A549 (cell line): ENCODE measurements around the gene TMEM167B. TPM values are rescaled to one million over a fixed set of nuclear protein-coding genes. Genes with fewer than 3 reads are reported as not detected.
"Not testable (repeated sequence)": the region's sequence is repeated elsewhere in the genome, so short reads cannot be mapped to it uniquely, and the experiment has no call there.

Source experiments
- ATAC-seq, 2 experiments: fragments of 200-7000 bp in 1 of 2; fragments of >200 bp in 1 of 2; cut with Nextera tagmentation in 1 of 2; cut with Tn5 transposase in 1 of 2; 3 replicates each; pipeline versions ENCODE4 v1.8.0 to v1.9.1; 2018 to 2020; ENCODE audit warnings: mild to moderate bottlenecking in 1 of 2, moderate library complexity in 1 of 2
- CTCF ChIA-PET: fragments of 300-600 bp; sonication (Branson Sonifier 250); formaldehyde crosslinking; extraction: SDS; loops from one replicate; lab custom pipeline; 2021; ENCODE audit warnings: antibody characterized with exemption, inconsistent platforms; lab: Yijun Ruan, JAX
- POLR2A ChIA-PET: fragments of 350-600 bp; formaldehyde crosslinking; extraction: SDS; loops from one replicate; lab custom pipeline; 2021; ENCODE audit warnings: antibody characterized with exemption, inconsistent platforms; lab: Yijun Ruan, JAX
- DNase-seq, 2 experiments: peaks; one replicate each; pipeline versions ENCODE4 v3.0.0 to v3.0.0-alpha.2; 2011 to 2016; ENCODE audit warnings: low read depth in 1 of 2, low spot score in 1 of 2
- FAIRE-seq: peaks from 2 replicates; lab custom pipeline; 2011; peaks lifted over from hg19 to GRCh38; lab: Jason Lieb, UNC
- H3K27ac ChIP-seq, 2 experiments: fragments of >200 bp; sonication (Bioruptor Twin); formaldehyde crosslinking; 3 replicates each; pipeline ENCODE4 v1.5.1; 2016 to 2017
- H3K4me1 ChIP-seq: fragments of >200 bp; sonication (Bioruptor Twin); formaldehyde crosslinking; 3 replicates; pipeline ENCODE4 v1.6.1; 2016
- H3K4me2 ChIP-seq: fragments of >200 bp; sonication (Bioruptor Twin); formaldehyde crosslinking; 3 replicates; pipeline ENCODE4 v1.6.1; 2016
- H3K4me3 ChIP-seq: fragments of >200 bp; sonication (Bioruptor Twin); formaldehyde crosslinking; 3 replicates; pipeline ENCODE4 v1.5.1; 2016
- H3K9me3 ChIP-seq: fragments of >200 bp; sonication (Bioruptor Twin); formaldehyde crosslinking; 3 replicates; pipeline ENCODE4 v1.6.1; 2016
- MAZ ChIP-seq: fragments of 150-350 bp; IDR thresholded peaks from 2 replicates; pipeline ENCODE4 v1.6.1; 2014; ENCODE audit warnings: antibody characterized with exemption, low read depth, low read length, borderline replicate concordance
- RFX5 ChIP-seq: fragments of 450-650 bp; IDR thresholded peaks from 2 replicates; pipeline ENCODE4 v1.7.1; 2014; ENCODE audit warnings: antibody characterized with exemption, mild to moderate bottlenecking, moderate library complexity
- WGBS: methylation state at CpG from one replicate; pipeline ENCODE4 v1.1.6; 2017; ENCODE audit errors: missing lambda C conversion rate; 5-methylcytosine and 5-hydroxymethylcytosine counted together
- polyA plus RNA-seq, 4 experiments: library from polyadenylated mRNA; depleted of rRNA in 3 of 4; stranded (reverse); fragments of >200 nt; fragmentation: RNase III in 1 of 4; extraction: RNeasy Plus Mini Kit Qiagen cat#74134 plus additional on column Dnase treatment in 1 of 4; gene quantifications; 2 replicates in 3 of 4; 3 replicates in 1 of 4; pipeline ENCODE4 v1.2.3, GENCODE V29; 2011 to 2017
- small RNA-seq, 6 experiments: library from RNA; depleted of rRNA; stranded (forward); fragments of <200 nt; gene quantifications; one replicate each; pipeline ENCODE3, GENCODE V24; 2012

TMEM167B gene
- polyA plus RNA-seq, 2 of the 4 experiments (the other 2 are of a cell fraction) = 9.7 to 10.9 TPM

DNA sequence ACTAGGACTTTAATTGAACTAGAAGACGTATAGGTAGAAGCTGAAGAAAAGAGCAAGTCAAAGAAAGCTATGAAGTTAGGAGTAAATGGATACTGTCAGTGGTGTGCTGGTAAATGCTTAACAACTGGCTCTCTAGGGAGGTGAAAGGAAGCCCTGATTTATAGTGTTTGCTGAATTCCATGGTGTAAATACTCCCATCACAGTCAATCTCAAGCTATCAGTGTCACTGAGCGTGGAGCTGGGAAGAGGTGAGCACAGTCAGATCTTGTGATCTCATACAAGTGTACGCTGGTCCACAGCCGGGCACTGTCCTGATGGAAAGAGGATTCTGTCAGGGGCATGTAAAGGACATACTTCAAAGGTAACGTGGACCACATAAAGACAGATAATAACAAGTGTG, 51.7 kb downstream of the TMEM167B start (continued):
- TF ChIP-seq RFX5 (no peak), MAZ (no peak)

DNA sequence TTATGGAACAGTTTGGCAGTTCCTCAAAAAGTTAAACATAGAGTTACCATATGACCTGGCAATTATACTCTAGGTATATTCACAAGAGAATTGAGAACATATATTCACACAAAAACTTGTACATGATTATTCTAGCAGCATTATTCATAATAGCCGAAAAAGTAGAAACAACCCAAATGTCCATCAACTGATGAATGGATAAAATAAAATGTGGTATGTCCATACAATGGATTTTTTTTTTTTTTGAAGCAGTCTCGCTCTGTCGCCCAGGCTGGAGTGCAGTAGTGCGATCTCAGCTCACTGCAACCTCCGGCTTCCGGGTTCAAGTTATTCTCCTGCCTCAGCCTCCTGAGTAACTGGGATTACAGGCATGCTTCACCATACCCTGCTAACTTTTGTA, 52.2 kb downstream of the TMEM167B start:
- POLR2A ChIA-PET, H3K9me3 ChIP-seq, H3K4me2 ChIP-seq, H3K27ac ChIP-seq, CTCF ChIA-PET, FAIRE-seq, H3K4me1 ChIP-seq, H3K4me3 ChIP-seq, ATAC-seq, DNase-seq: not testable (repeated sequence)
- WGBS = 82% methylated on average over 6 of the region's 6 CpGs

Small RNA genes lying within 50 kb of the gene (small RNA-seq; reads per million reads assigned to genes)
- gene AL356488.2 = 0 to 3.9 (median 0) reads per million in 6 experiments

Other genes starting within 250 kb of the TMEM167B start
- gene AKNAD1, start 233.7 kb upstream of the TMEM167B start, polyA plus RNA-seq (2011; rRNA removed) = 0.56 and 1.1 TPM in 2 replicates
- 0.72 to 1.3 TPM (median 1.2 TPM) in 3 replicates for gene AKNAD1, start 233.7 kb upstream of the TMEM167B start, polyA plus RNA-seq (2017; fragmentation: RNase III; extraction: RNeasy Plus Mini Kit Qiagen cat#74134 plus additional on column Dnase treatment)
- gene GPSM2, start 213.8 kb upstream of the TMEM167B start, polyA plus RNA-seq (2011; rRNA removed) = 21.9 and 23.3 TPM in 2 replicates
- gene GPSM2, start 213.8 kb upstream of the TMEM167B start, polyA plus RNA-seq (2017; fragmentation: RNase III; extraction: RNeasy Plus Mini Kit Qiagen cat#74134 plus additional on column Dnase treatment) = 13.5 to 13.6 TPM (median 13.5 TPM) in 3 replicates
- 32.4 and 41.0 TPM in 2 replicates for gene CLCC1, start 127.3 kb upstream of the TMEM167B start, polyA plus RNA-seq (2011; rRNA removed)
- 17.7 to 21.1 TPM (median 19.1 TPM) in 3 replicates for gene CLCC1, start 127.3 kb upstream of the TMEM167B start, polyA plus RNA-seq (2017; fragmentation: RNase III; extraction: RNeasy Plus Mini Kit Qiagen cat#74134 plus additional on column Dnase treatment)
- 9.0 and 10.8 TPM in 2 replicates for gene WDR47, start 48.7 kb upstream of the TMEM167B start, polyA plus RNA-seq (2011; rRNA removed)
- 5.2 to 5.6 TPM (median 5.5 TPM) in 3 replicates for gene WDR47, start 48.7 kb upstream of the TMEM167B start, polyA plus RNA-seq (2017; fragmentation: RNase III; extraction: RNeasy Plus Mini Kit Qiagen cat#74134 plus additional on column Dnase treatment)
- 29.0 and 50.5 TPM in 2 replicates for gene TAF13, start 14.8 kb upstream of the TMEM167B start, polyA plus RNA-seq (2011; rRNA removed)
- gene TAF13, start 14.8 kb upstream of the TMEM167B start, polyA plus RNA-seq (2017; fragmentation: RNase III; extraction: RNeasy Plus Mini Kit Qiagen cat#74134 plus additional on column Dnase treatment) = 46.7 to 50.4 TPM (median 48.7 TPM) in 3 replicates
- gene ELAPOR1, start 23.4 kb downstream of the TMEM167B start, polyA plus RNA-seq (2011; rRNA removed) = 0.56 and 0.69 TPM in 2 replicates
- 0.37 to 0.96 TPM (median 0.52 TPM) in 3 replicates for gene ELAPOR1, start 23.4 kb downstream of the TMEM167B start, polyA plus RNA-seq (2017; fragmentation: RNase III; extraction: RNeasy Plus Mini Kit Qiagen cat#74134 plus additional on column Dnase treatment)
- gene SARS1, start 123.2 kb downstream of the TMEM167B start, polyA plus RNA-seq (2011; rRNA removed) = 152 and 158 TPM in 2 replicates
- 98.0 to 106 TPM (median 103 TPM) in 3 replicates for gene SARS1, start 123.2 kb downstream of the TMEM167B start, polyA plus RNA-seq (2017; fragmentation: RNase III; extraction: RNeasy Plus Mini Kit Qiagen cat#74134 plus additional on column Dnase treatment)
- gene CELSR2, start 158.8 kb downstream of the TMEM167B start, polyA plus RNA-seq (2011; rRNA removed) = 2.5 and 4.9 TPM in 2 replicates
- 5.6 to 5.9 TPM (median 5.6 TPM) in 3 replicates for gene CELSR2, start 158.8 kb downstream of the TMEM167B start, polyA plus RNA-seq (2017; fragmentation: RNase III; extraction: RNeasy Plus Mini Kit Qiagen cat#74134 plus additional on column Dnase treatment)
- 13.7 and 15.3 TPM in 2 replicates for gene PSRC1, start 192.4 kb downstream of the TMEM167B start, polyA plus RNA-seq (2011; rRNA removed)
- 20.0 to 23.2 TPM (median 21.5 TPM) in 3 replicates for gene PSRC1, start 192.4 kb downstream of the TMEM167B start, polyA plus RNA-seq (2017; fragmentation: RNase III; extraction: RNeasy Plus Mini Kit Qiagen cat#74134 plus additional on column Dnase treatment)
- gene MYBPHL, start 216.2 kb downstream of the TMEM167B start, polyA plus RNA-seq (2011; rRNA removed) = not detected in 2 replicates
- gene MYBPHL, start 216.2 kb downstream of the TMEM167B start, polyA plus RNA-seq (2017; fragmentation: RNase III; extraction: RNeasy Plus Mini Kit Qiagen cat#74134 plus additional on column Dnase treatment) = not detected in 3 replicates